GM23248 (cell line): ENCODE measurements around the gene PPP1R12B.

Experiments
- EZH2 ChIP-seq: fragments of 200-600 bp; sonication (generic); IDR thresholded peaks from 2 replicates; pipeline ENCODE4 v1.6.1; 2018; ENCODE audit warnings: antibody characterized with exemption, mild to moderate bottlenecking; ENCODE audit not compliant: insufficient read depth, poor library complexity, severe bottlenecking
- EZH2phosphoT487 ChIP-seq: fragments of 200-600 bp; sonication (generic); IDR thresholded peaks from 2 replicates; pipeline ENCODE4 v1.6.1; 2018; ENCODE audit warnings: antibody characterized with exemption, moderate library complexity, mild to moderate bottlenecking, low read depth; ENCODE audit not compliant: insufficient read depth

- TF ChIP-seq EZH2phosphoT487 (no peak), EZH2 (no peak)
These were observed 29.0 kb upstream of the PPP1R12B start for GRCh38 chr1:202319381-202320080.
